HG03565 (cell line): ENCODE measurements around the gene SERPINE3.

Experiments
- ATAC-seq: cut with Tn5 transposase; IDR thresholded peaks from one replicate; pipeline ENCODE4 v1.9.1; 2021; ENCODE audit warnings: mild to moderate bottlenecking, moderate library complexity; ENCODE audit not compliant: unreplicated experiment

Gene SERPINE3

GRCh38 chr13:51339354-51339753, at the start of gene SERPINE3:
TSS of gene SERPINE3 (plus strand) at chr13:51339691. CDS start at chr13:51341092, 1,401 bp downstream.
- ATAC-seq = no peak

- ATAC-seq = no peak
Observed at GRCh38 chr13:51291341-51291740, 48.1 kb upstream of the SERPINE3 start.

GRCh38 chr13:51292000-51292565, 47.4 kb upstream of the SERPINE3 start:
- no peak for ATAC-seq

GRCh38 chr13:51297556-51297955, 41.9 kb upstream of the SERPINE3 start:
- ATAC-seq = no peak

GRCh38 chr13:51298812-51299211, 40.7 kb upstream of the SERPINE3 start:
- no peak for ATAC-seq

GRCh38 chr13:51303063-51303552, 36.4 kb upstream of the SERPINE3 start:
- no peak for ATAC-seq

- ATAC-seq = no peak
Observed at GRCh38 chr13:51303882-51304281, 35.6 kb upstream of the SERPINE3 start.

- ATAC-seq = no peak
Observed at GRCh38 chr13:51305271-51305967, 34.1 kb upstream of the SERPINE3 start.

GRCh38 chr13:51308781-51309180, 30.7 kb upstream of the SERPINE3 start:
- ATAC-seq = no peak

GRCh38 chr13:51311231-51311630, 28.3 kb upstream of the SERPINE3 start:
- ATAC-seq = no peak

GRCh38 chr13:51311957-51312520, 27.5 kb upstream of the SERPINE3 start:
- no peak for ATAC-seq

- no peak for ATAC-seq
Observed at GRCh38 chr13:51313619-51314018, 25.9 kb upstream of the SERPINE3 start.

GRCh38 chr13:51317262-51317661, 22.2 kb upstream of the SERPINE3 start:
- ATAC-seq = no peak

GRCh38 chr13:51318015-51318414, 21.5 kb upstream of the SERPINE3 start:
- ATAC-seq = no peak

- ATAC-seq = no peak
Observed at GRCh38 chr13:51318876-51319275, 20.6 kb upstream of the SERPINE3 start.

- ATAC-seq = no peak
Observed at GRCh38 chr13:51321836-51322235, 17.7 kb upstream of the SERPINE3 start.

- no peak for ATAC-seq
Observed at GRCh38 chr13:51322826-51323225, 16.7 kb upstream of the SERPINE3 start.

GRCh38 chr13:51323824-51324511, 15.5 kb upstream of the SERPINE3 start:
- ATAC-seq = no peak

- ATAC-seq = no peak
Observed at GRCh38 chr13:51324714-51325420, 14.6 kb upstream of the SERPINE3 start.

GRCh38 chr13:51325837-51326236, 13.7 kb upstream of the SERPINE3 start:
- ATAC-seq = no peak

GRCh38 chr13:51326777-51327176, 12.7 kb upstream of the SERPINE3 start:
- no peak for ATAC-seq
